Caco-2 (cell line): Measurements from ENCODE around the gene CLIC5. TPM values are rescaled to one million over a fixed set of nuclear protein-coding genes. Genes with fewer than 3 reads are reported as not detected.
"Not testable (repeated sequence)": the region's sequence is repeated elsewhere in the genome, so short reads cannot be mapped to it uniquely, and the experiment has no call there.

Experiments
- BruUV-seq: library from RNA; stranded (reverse); fragments of 400-500 nt; replicated peaks from 2 replicates; lab custom pipeline; 2021; lab: Mats Ljungman, UMichigan
- CTCF ChIA-PET: fragments of 300-600 bp; sonication (Branson Sonifier 250); formaldehyde crosslinking; loops from one replicate; lab custom pipeline; 2022; ENCODE audit warnings: antibody characterized with exemption; lab: Charles Lee
- POLR2A ChIA-PET: fragments of 300-600 bp; sonication (Branson Sonifier 250); formaldehyde crosslinking; loops from one replicate; lab custom pipeline; 2022; ENCODE audit warnings: antibody characterized with exemption; lab: Charles Lee
- DNase-seq, 2 experiments: peaks; one replicate each; pipeline versions ENCODE4 v3.0.0 to v3.0.0-alpha.2; 2020 to 2022
- H3K27me3 ChIP-seq: replicated peaks from 2 replicates; pipeline ENCODE4 v1.6.0; 2011; ENCODE audit warnings: low read length; ENCODE audit not compliant: control insufficient read depth, insufficient read depth
- H3K36me3 ChIP-seq: 2 replicates; pipeline ENCODE4 v1.5.1; 2011; ENCODE audit warnings: low read length; ENCODE audit not compliant: control insufficient read depth, insufficient read depth
- H3K4me1 ChIP-seq: fragments of 250-450 bp; sonication (Bioruptor Pico); 2 replicates; pipeline ENCODE4 v1.5.1; 2020; ENCODE audit warnings: mild to moderate bottlenecking
- H3K4me3 ChIP-seq: 2 replicates; pipeline ENCODE4 v1.5.1; 2011; ENCODE audit warnings: low read depth, mild to moderate bottlenecking, control low read depth, low read length
- H3K9me3 ChIP-seq: fragments of 250-450 bp; sonication (Bioruptor Pico); 2 replicates; pipeline ENCODE4 v1.5.1; 2020; ENCODE audit warnings: mild to moderate bottlenecking, moderate library complexity
- H3K27ac Mint-ChIP-seq: one replicate; pipeline ENCODE4 v1.8.0; 2022; ENCODE audit warnings: mixed read lengths; ENCODE audit not compliant: unreplicated experiment
- H3K27me3 Mint-ChIP-seq: one replicate; pipeline ENCODE4 v1.8.0; 2022; ENCODE audit warnings: mixed read lengths; ENCODE audit not compliant: insufficient read depth, unreplicated experiment
- H3K36me3 Mint-ChIP-seq: one replicate; pipeline ENCODE4 v1.8.0; 2022; ENCODE audit warnings: mild to moderate bottlenecking, mixed read lengths; ENCODE audit not compliant: insufficient read depth, unreplicated experiment
- H3K4me1 Mint-ChIP-seq: one replicate; pipeline ENCODE4 v1.8.0; 2022; ENCODE audit warnings: low read depth, mixed read lengths; ENCODE audit not compliant: unreplicated experiment
- H3K4me3 Mint-ChIP-seq: one replicate; pipeline ENCODE4 v1.8.0; 2022; ENCODE audit warnings: mild to moderate bottlenecking, moderate library complexity, mixed read lengths; ENCODE audit not compliant: unreplicated experiment
- H3K9me3 Mint-ChIP-seq: one replicate; pipeline ENCODE4 v1.8.0; 2022; ENCODE audit warnings: mixed read lengths; ENCODE audit not compliant: unreplicated experiment
- CTCF ChIP-seq, 2 experiments: fragments of 200-600 bp in 1 of 2; IDR thresholded peaks; 1 replicate in 1 of 2; 2 replicates in 1 of 2; pipeline versions ENCODE4 v1.5.1 to v1.8.0; 2011 to 2022; ENCODE audit warnings: antibody characterized with exemption in 1 of 2, control low read depth in 1 of 2, inconsistent platforms in 1 of 2, low read depth in 1 of 2, low read length in 1 of 2, mild to moderate bottlenecking in 1 of 2, moderate library complexity in 1 of 2; ENCODE audit not compliant: insufficient read depth in 1 of 2, severe bottlenecking in 1 of 2, unreplicated experiment in 1 of 2
- intact Hi-C: fragments of 100-400 bp; cut with micrococcal nuclease; formaldehyde crosslinking; loops from one replicate; pipeline ENCODE4 v1.10.0; 2022; ENCODE audit not compliant: unreplicated experiment
- total RNA-seq: library from RNA; stranded (reverse); gene quantifications from 2 replicates; pipeline ENCODE4 v1.2.3, GENCODE V29; 2022

Gene CLIC5
- total RNA-seq, 1 experiment from 2014 or later, result 15.1 TPM

- peaks cover 2% of the 10 kb centered on the region for H3K4me1 Mint-ChIP-seq
- Histone ChIP-seq H3K4me1 (peaks cover 8% of the 10 kb centered on the region; the same call in 1 of the 2 replicates), H3K27me3 (no peaks in the 10 kb centered on the region), H3K36me3 (no peaks in the 10 kb centered on the region), H3K4me3 (no peak overlapping the region), H3K9me3 (no peaks in the 10 kb centered on the region)
- TF ChIP-seq CTCF (IDR thresholded peaks at IDR 0.05; ENCODE audit: insufficient read depth in 1 of 2, low read depth in 1 of 2, low read length in 1 of 2, severe bottlenecking in 1 of 2, unreplicated experiment in 1 of 2), result no peak
- no peaks in the 10 kb centered on the region for H3K9me3 Mint-ChIP-seq
- intact Hi-C loops, result loop anchor here (10.0 kb wide), 1 partner anchor 1453 kb away; no protein-coding TSS in a partner anchor
- no peaks in the 10 kb centered on the region for H3K27me3 Mint-ChIP-seq
- no TSS peak for BruUV-seq
- H3K4me3 Mint-ChIP-seq, result no peak overlapping the region
- POLR2A ChIA-PET, result no interaction called here
- CTCF ChIA-PET, result no interaction called here
- H3K27ac Mint-ChIP-seq, result no peak overlapping the region
- H3K36me3 Mint-ChIP-seq, result no peaks in the 10 kb centered on the region
- no peak for DNase-seq
Measured at GRCh38 chr6:45927421-45928320, 88.0 kb downstream of the CLIC5 start.

GRCh38 chr6:45926423-45926822 lies 89.2 kb downstream of the CLIC5 start:
- H3K9me3 ChIP-seq, H3K4me1 Mint-ChIP-seq, H3K4me3 Mint-ChIP-seq, H3K27ac Mint-ChIP-seq, H3K27me3 Mint-ChIP-seq, BruUV-seq, H3K36me3 ChIP-seq, H3K4me3 ChIP-seq, H3K4me1 ChIP-seq, H3K9me3 Mint-ChIP-seq, DNase-seq, H3K36me3 Mint-ChIP-seq, H3K27me3 ChIP-seq, POLR2A ChIA-PET: not testable (repeated sequence)
- intact Hi-C loops, result loop anchor here (10.0 kb wide), 1 partner anchor 1452 kb away; no protein-coding TSS in a partner anchor
- CTCF ChIA-PET, result interaction anchor here (0.7 kb wide), 1 partner anchor 208 kb away, joined by 3 read pairs; no protein-coding TSS in a partner anchor

- H3K4me3 Mint-ChIP-seq, result no peak overlapping the region
- TF ChIP-seq CTCF (IDR thresholded peaks at IDR 0.05; ENCODE audit: insufficient read depth in 1 of 2, low read depth in 1 of 2, low read length in 1 of 2, severe bottlenecking in 1 of 2, unreplicated experiment in 1 of 2), result no peak
- peaks cover 6% of the 10 kb centered on the region for H3K4me1 Mint-ChIP-seq
- ChIA-PET CTCF (no interaction called here), POLR2A (no interaction called here)
- H3K4me1 ChIP-seq, result peaks cover 4% of the 10 kb centered on the region; the same call in 1 of the 2 replicates
- H3K4me3 ChIP-seq, result no peak overlapping the region
- BruUV-seq, result no TSS peak
- no peaks in the 10 kb centered on the region for H3K27me3 ChIP-seq
- H3K36me3 ChIP-seq, result no peaks in the 10 kb centered on the region
- H3K27ac Mint-ChIP-seq, result no peak overlapping the region
- no peaks in the 10 kb centered on the region for H3K27me3 Mint-ChIP-seq
- H3K9me3 ChIP-seq, result no peaks in the 10 kb centered on the region
- no peaks in the 10 kb centered on the region for H3K9me3 Mint-ChIP-seq
- DNase-seq, result no peak
- no peaks in the 10 kb centered on the region for H3K36me3 Mint-ChIP-seq
- intact Hi-C loops, result loop anchor here (5.0 to 10.0 kb wide), 2 partner anchors 103 to 1450 kb away; no protein-coding TSS in a partner anchor
Measured at GRCh38 chr6:45924763-45925342, 90.8 kb downstream of the CLIC5 start.
